RPMI7951 (cell line): ENCODE measurements around the gene SORCS1. TPM values are rescaled to one million over a fixed set of nuclear protein-coding genes. Genes with fewer than 3 reads are reported as not detected.

Source experiments
- DNase-seq: peaks from one replicate; pipeline ENCODE4 v3.0.0-alpha.2; 2012; ENCODE audit warnings: low read depth
- total RNA-seq: library from RNA; depleted of rRNA; stranded (reverse); fragments of >200 nt; shearing (Covaris generic); gene quantifications from 2 replicates; pipeline ENCODE4 v1.2.3, GENCODE V29; 2014

Gene SORCS1
- total RNA-seq, 1 experiment from 2014 or later, result under 0.01 TPM

DNA sequence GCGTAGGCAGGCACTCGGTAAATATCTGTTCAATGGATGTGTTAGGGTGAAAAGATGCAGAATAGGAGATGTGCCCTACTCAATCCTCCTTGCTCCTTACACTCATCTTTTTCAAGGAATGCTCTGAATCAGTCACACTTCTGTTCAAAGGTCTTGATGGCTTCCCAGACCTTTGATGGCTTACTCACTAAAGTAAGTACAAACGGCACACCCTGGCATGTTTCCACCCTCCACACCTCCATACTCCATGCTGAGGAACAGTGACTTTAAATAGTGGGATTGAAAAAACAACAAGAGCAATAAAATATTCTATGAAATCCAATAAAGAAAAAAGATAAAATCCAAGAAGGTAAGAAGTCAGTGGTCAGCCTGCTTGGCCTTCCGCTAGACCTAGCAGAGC lies 569.2 kb downstream of the SORCS1 start:
- DNase-seq, result no peak

DNA sequence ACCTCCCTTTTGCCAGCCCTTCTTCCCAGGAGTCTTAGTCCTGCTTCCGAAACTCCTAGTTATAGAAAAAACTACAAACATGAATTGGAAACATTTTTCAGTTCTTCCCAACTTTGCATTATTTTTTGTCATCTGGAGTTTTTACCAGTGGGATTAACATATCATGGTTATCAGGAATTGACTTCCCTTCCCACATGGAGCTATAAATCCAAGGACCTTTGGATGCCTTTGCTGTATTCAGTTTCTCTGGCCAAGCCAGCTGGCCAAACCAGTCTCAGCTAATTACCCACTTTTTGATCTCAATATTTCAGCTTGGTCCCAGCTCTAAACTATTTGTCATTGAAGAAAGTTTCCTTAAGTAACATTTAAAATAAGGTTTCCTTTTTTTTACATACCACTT lies 570.6 kb downstream of the SORCS1 start:
- no peak for DNase-seq

DNA sequence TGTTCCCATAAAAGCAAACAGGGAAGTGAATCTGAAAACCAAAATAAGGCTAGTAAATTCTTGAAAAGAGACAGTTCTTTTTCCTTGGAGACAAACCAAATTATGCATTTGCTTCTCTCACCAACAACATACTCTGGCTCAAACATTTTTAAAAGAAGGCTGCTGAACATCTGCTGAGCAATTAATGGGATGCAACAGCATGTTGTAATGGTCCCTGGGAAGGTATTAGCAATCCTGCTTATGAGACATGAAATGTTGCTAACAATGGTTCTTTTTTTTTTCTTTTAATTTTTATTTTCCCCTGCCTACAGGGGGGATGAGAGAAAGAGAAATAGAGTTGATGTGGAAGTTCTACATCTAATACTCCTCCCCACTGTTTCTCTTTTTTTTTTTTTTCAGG lies 572.1 kb downstream of the SORCS1 start:
- DNase-seq, result no peak

DNA sequence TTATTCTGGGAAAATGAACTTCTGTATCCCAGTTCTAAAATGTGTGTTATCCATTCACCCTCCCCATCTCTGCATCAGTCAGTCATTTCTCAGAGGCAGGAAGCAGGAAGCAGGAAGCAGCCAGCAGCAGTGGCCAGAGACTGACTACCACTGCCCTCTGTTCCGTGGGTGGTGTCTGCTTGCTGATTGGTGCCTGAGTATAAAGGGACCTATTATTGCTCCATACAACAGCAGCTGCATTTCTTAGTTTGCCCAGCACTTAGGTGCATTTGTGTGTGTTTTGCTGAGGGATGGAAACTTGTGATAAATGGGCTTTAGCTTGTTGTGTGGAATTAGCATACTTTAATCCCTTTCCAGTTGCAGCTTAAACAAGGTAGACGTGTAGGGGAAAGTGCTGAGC lies 582.2 kb downstream of the SORCS1 start:
- DNase-seq, result no peak

DNA sequence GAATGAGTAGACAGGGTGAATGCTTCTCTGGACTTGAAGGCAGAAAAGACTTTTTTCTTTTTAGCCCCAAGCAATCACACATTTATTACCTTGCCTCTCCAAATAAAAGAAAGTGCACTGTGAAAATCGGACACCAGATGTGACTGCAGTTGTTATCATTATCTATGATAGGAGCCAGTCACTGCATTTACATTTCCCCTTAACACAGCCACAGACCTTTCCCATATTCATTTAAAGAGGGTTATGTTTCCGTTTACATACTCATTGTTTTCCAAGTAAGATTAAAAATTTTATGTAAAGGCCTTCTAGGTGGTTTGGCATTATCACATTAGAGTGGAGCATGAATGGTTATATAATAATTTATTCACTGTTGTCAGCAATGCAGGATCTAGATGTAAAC lies 586.8 kb downstream of the SORCS1 start:
- no peak for DNase-seq

DNA sequence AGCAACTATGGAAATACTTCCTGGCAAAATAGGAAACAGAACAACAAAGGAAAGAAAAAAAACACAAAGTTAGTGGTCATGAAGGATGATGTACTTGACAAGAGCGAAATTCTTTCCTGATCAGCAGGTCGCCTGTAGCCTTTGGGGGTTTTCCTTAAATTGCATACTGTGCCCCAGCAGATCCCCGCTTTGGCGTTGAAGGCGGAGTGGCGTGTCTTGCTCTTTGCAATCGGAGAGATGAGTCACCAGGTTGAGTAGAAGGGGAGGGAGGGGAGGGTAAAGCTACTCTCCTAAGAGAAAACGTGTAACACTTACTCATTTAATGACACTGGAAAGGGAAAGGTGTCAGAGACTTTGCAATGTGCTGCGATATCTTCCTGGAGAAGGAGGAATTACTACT lies 587.2 kb downstream of the SORCS1 start:
- no peak for DNase-seq

DNA sequence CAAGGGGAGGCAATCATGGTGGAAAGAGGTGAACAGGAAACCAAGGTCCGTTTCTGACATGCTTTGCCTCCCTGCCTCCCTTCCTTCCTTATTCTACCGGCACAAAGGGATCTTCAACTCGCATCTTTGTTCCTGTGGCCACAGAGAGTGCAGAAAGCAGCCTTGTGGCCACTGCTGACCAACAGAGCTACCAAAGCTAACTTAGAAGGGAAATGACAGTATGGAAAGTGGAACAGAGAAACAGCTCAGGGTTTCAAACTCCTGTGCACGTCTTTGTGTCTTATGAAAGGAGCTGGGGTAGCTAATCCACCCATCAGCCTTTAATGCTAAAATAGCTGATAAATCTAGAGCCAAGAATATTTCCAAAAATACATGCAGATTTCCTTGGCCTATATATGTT lies 588.0 kb downstream of the SORCS1 start:
- DNase-seq, result no peak

DNA sequence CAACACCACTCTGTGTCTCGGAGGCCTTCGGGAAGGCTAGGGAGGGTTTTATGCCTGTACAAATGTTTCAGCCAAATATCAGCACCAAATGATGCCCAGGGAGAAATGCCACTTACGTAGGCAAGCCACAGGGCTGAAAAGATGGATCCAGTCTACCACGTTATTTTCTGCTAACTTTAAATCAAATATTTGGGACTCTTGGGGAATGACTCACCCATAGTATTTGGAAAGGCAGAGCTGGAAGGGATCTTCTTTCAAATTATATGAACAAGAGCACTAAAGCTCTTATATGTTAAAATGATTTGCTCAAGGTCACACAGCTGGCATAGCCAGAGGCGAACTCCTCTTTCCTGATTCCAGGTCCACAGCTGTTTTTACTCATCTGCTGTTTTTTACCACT lies 591.4 kb downstream of the SORCS1 start:
- DNase-seq, result peak; percentile 1

DNA sequence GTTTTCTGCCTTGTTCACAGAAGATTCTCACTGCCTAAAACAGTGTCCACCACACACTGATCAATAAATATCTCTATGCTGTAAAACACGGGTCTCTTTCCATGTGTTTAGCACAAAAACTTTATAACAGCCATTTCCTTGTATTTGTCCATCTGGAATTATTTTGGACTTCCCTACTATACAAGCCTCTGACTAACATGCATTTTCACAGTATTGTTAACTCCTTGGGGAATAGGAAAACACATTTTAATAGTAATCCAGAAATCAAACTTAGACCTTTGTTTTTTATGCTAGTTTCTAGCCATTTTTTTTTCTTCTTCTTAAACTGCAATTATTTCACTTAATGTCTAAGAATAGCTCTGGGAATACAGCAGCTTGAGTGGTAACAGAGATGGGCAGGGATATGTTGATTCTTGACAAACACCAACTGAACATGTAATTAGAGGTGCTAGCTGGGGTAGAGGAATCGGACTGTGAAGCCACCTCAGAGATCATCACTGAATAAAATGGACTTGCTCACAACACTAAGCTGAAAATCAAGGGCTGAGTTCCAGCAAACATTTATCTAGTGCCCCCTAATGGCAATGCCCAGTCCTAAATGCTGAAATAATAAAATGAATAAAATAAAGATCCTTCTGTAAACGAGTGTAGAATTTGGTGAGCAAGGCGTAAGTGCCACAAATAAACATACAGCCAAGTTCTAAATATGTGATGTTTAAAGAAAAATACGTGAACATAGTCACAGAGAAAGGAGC lies 593.1 kb downstream of the SORCS1 start:
- no peak for DNase-seq

DNA sequence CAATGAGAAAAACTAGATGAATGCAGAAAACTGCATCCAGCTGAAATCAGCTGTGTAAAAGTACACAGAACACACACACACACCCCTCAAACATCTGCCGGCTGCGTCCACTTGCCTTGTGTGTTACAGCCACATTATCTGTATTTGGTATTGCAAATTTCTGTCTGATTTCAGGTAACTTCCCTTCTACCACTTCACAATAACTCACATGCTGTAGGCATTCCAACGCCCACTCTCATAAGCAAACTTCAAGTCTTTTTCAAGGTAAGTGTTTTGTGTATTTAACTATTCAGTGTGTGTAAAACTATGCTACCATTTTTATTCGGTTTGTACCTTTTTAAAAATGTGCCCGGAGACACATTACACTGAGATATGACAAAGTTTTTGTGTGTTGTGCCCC lies 594.2 kb downstream of the SORCS1 start:
- DNase-seq, result no peak

DNA sequence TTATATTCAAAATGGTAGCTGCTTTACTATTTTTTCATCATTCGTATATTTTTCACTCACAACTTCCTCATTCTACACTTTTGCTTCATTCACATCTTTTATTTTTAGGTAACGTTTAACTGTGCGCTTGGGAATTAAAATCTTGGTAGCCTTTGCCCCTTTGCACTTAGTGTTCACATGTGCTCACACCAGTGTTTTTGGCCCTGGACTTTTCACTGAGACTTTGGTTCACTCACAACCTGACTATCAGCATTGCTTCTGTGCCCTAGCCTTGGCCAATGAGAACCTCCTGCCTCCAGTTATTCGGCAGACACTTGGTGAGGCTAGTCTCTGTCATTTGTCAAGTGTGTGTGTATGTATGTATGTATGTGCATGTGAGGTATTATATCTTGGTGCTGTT lies 596.9 kb downstream of the SORCS1 start:
- DNase-seq, result no peak

DNA sequence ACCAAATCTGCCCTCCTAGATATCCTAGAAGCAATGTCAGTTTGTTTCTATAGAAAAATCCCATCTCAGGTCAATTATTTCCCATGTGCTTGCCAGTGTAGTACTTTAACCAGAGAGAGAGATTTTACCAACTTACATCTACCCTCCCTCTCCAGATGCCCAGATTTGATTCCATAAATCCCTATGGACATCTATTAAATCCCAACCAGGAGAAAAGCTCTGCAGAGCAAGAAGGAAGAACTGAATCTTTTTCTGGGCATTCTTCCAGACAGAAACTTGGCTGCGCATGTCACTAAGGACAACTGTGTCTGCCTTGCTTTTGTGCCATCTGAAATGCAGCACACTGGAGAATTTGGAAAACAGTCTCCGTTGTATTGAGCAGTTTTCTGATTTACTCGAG lies 597.6 kb downstream of the SORCS1 start:
- DNase-seq, result no peak

DNA sequence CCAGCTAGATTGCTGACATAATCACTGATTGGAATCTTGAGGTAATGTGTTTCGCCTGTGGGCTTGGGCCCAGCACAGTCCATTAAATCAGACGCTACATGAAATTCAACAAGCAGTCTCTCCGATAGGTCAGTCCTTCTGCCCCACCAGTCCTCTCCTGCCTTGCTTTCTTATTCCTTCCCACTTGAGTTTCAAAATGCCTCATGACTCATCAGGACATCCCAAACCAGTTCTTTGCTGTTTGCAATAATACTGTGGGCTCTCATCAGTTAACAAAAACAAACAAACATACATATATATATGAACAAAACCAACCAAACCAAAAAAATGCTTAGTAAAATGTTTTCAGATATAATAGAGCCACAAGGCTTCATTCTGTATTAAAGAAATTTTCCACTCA lies 599.0 kb downstream of the SORCS1 start:
- no peak for DNase-seq

DNA sequence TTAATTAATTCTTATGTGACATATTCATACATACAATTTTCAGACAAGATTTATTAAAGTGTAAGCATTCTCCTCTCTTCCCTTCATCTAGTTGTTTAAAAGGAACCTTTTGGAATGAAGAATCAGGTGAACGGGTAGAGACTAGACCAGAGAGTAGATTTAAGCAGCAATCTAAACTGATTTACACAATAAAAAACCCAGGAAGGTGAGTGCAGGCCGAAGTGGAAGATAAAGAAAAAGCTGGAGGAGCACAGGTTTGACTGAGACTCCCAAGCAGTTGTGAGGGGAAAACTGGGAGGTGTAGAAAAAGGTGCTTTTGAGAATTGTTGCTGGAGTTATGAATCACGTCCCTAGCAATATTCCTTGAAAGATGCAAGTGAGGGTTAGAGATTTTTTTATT lies 601.1 kb downstream of the SORCS1 start:
- DNase-seq, result no peak

DNA sequence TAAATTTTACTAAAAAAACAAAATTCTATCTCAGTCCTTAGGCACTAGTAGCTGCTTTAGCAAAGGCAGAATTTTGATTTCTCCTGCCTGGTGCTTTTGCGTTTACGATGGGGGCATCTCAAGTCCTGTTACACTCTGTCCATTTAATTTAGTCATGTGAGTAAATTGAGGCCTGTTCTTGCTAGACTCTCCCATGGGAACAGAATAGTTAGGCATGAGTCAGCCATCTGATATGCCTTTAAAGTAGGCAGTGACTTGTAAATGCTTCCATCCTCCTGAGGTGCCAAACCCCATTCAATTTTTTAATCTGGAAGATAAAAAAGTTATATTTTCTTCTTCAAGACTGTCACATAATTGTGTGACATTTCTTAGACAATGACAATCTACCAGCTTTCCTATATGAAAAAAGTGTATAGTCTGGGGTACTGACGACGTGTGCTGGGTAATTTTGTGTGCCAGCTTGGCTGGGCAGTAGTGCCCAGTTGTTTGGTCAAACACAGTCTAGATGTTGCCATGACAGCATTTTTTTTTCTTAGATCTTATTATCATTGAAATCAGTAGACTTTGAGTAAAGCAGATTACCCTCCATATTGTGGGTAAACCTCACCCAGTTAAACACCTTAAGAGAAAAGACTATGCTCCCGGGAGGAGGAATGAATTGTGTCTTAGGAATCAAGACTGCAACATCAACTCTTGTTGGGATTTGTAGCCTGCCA lies 603.4 kb downstream of the SORCS1 start:
- no peak for DNase-seq

DNA sequence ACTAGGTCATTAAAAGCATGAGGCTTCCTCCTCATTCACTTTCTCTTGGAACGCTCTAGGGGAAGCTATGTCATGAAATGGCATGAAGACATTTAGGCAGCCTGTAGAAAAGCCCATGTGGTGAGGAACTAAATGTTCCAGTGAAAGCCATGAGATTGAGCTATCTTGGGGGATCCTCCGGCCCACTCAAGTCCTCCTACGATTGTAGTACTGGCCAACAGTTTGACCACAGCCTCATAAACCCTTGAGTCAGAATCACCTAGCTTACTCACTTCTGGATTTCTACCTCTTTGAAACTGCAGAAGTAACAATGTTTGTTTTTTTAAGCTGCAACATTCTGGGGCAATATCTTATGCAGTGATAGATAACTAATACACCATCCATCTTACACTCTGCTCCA lies 605.1 kb downstream of the SORCS1 start:
- DNase-seq, result no peak

DNA sequence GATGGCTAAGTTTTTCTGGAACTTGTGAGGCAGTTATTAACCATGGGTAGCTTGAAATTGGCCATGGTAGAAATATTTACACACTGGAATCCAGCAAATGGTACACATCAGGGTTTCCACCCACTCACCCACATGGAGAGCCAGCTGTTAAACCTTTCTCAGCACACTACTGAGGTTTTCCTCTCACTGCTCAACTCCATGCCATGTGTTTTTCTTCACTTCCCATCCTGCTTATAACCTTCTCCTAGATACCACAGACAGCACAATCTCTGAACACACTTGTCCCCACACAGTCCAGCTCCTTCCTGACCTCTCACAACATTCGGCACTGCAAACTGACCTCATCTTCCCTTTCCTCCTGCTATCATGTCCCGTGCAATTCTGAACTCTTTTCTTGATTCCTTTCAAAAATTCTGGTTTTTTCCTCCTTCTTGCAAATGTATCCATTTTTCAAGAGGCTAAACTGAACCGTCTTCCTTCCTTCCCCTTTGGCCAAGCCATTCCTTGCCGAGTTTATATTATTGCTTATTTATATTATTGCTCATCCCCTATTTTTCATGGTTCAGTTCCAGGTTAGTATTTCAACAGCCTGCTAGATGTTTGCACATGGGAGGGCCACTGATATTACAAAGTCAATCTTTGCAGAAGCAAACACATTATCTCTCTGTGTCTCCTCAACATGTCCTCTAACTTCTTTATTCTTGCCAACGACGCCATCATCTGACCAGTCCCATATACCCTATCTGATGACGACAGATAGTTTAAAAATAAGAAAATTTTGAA lies 606.4 kb downstream of the SORCS1 start:
- no peak for DNase-seq

DNA sequence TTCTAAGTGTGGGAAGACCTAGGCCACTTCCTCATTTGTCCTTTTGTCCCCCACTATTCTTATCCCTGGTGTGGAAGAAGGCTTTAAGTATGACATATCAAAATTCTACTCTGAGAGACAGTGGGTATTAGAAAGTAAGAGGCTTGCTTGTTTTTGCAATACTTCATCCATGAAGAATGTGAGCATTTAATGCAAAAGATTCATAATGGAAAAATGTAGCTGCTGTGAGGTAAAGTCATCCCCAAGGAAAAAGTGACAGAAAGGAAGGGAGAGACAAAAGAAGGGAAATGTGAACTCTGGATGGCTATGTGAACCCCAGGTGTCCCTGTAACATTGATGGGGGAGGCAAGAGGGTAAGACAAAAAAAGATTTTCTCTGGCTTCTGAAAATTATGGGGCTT lies 607.5 kb downstream of the SORCS1 start:
- DNase-seq, result no peak

DNA sequence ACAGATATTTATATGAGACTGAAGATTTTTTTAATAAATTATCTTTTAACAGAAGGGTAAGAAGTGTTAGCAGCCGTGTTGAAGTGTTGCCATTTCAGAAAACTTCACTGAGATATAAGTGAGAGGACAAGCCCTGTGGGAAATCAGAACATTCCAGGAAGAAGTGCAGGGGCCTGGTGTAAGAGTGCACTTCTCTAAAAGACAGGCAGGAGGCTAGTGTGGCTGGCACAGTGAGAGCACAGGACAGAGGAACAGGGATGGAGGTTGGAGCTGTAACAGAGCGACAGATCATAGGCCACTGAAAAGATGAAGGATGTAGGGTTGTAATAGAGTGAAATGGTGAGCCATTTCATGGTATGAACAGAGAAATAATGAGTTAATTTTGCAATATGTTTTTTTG lies 608.9 kb downstream of the SORCS1 start:
- no peak for DNase-seq

DNA sequence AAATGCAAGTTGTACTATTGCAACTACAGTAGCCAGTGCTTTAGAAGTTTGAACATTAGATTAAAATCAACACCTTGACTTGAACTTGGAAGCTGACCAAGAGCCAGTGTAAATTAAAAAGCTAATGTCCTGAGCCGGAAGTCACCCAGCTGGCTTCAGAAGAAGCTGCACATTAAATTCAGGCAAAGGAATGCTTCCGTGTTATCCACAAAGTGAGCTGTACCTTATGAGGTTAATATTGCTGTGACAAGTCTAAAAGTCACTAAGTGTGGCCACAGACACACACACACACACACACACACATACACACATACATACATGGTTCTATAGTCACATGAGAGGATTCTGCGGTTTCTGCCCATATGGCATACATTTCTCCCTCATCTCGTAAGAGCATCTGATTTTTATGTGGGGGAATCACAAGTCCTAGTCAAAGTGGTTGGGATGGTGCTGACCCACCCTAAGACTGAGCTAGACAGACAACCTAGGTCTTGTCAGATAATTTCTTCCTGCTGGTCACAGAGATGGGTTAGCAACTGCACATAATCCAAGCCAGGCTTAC lies 612.9 kb downstream of the SORCS1 start:
- no peak for DNase-seq

DNA sequence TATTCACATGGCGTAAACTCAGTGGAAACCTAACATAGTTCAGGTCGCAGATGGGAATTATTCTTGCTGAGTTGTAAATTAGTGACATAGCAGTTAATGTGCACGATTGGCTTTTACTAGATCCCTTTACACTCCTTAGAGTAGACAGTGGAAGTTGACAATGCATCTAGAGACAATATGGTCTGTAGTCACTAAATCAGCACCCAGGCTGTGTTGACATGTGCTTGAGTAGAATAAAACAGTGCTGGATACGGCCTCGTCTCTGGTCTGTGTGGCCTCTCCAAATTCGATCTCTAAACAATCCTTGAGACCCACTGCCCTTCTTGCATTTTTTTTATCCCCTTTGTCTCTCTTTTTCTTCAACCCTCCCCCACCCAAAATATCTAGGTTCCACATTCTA lies 615.7 kb downstream of the SORCS1 start:
- no peak for DNase-seq

DNA sequence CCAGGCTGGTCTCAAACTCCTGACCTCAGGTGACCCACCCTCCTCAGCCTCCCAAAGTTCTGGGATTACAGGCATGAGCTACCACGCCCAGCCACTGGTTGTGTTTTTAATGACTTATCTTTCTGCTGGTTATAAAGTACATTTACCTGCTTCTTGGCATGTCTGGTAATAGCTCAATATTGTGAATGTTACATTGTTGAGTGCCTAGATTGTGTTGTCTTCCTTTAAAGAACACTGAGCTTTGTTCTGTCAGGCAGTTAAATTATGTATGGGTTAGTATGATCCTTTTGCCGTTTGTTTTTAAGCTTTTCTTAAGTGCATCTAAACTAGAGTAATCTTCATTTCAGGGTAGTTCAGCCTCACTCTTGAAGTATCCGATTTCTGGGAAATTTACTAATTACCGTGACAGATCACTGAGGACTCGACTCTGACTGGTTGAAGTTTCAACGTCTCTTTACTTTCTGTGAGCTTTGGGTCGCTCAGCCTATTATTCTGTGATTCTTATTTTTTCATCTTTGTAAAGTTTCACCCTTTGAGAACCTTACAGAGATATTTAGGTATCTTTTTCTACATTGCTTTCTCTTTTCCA lies 617.4 kb downstream of the SORCS1 start:
- no peak for DNase-seq
